ENCODE results near the gene CA7.

- no peak for TF ChIP-seq CTCF (IDR thresholded peaks at IDR 0.05; ENCODE audit: insufficient read depth, low read length)
- no peak for TF ChIP-seq POLR2AphosphoS5 (IDR thresholded peaks at IDR 0.05; ENCODE audit: low read depth)
Observed at GRCh38 chr16:66871840-66872239, 27.6 kb downstream of the CA7 start.
